HG02623 (cell line): Measurements from ENCODE around the gene STX1A.
A peak's percentile ranks its signal among the peaks of the same experiment; 100 is the strongest.
"Not testable (repeated sequence)": the region's sequence is repeated elsewhere in the genome, so short reads cannot be mapped to it uniquely, and the experiment has no call there.

Source experiments
- ATAC-seq: cut with Tn5 transposase; IDR thresholded peaks from one replicate; pipeline ENCODE4 v1.9.1; 2021; ENCODE audit warnings: moderate library complexity; ENCODE audit not compliant: unreplicated experiment

STX1A gene

GRCh38 chr7:73736885-73737284, 17.4 kb upstream of the STX1A start:
- ATAC-seq: no peak

GRCh38 chr7:73735528-73735905, 16.0 kb upstream of the STX1A start:
- no peak for ATAC-seq

- peak; percentile 31 for ATAC-seq
Observed at GRCh38 chr7:73734619-73735527, 15.4 kb upstream of the STX1A start.

GRCh38 chr7:73732397-73732796, 12.9 kb upstream of the STX1A start:
- no peak for ATAC-seq

GRCh38 chr7:73730485-73730884, 11.0 kb upstream of the STX1A start:
- no peak for ATAC-seq

GRCh38 chr7:73728551-73728950, 9.1 kb upstream of the STX1A start:
- ATAC-seq: no peak

- ATAC-seq: no peak
Observed at GRCh38 chr7:73727952-73728351, 8.5 kb upstream of the STX1A start.

- no peak for ATAC-seq
Observed at GRCh38 chr7:73726083-73726466, 6.6 kb upstream of the STX1A start.

- no peak for ATAC-seq
Observed at GRCh38 chr7:73723813-73724212, 4.3 kb upstream of the STX1A start.

GRCh38 chr7:73722785-73723184, 3.3 kb upstream of the STX1A start:
- ATAC-seq: no peak

GRCh38 chr7:73722182-73722581, 2.7 kb upstream of the STX1A start:
- not testable (repeated sequence) for ATAC-seq

- no peak for ATAC-seq
Observed at GRCh38 chr7:73721377-73721817, 1.9 kb upstream of the STX1A start.

GRCh38 chr7:73720443-73720842, 974 bp upstream of the STX1A start:
- not testable (repeated sequence) for ATAC-seq

GRCh38 chr7:73719806-73720169, 319 bp upstream of the STX1A start:
- no peak for ATAC-seq

- ATAC-seq: no peak
Observed at GRCh38 chr7:73718438-73718881, 1.0 kb downstream of the STX1A start.

- ATAC-seq: no peak
Observed at GRCh38 chr7:73717991-73718405, 1.5 kb downstream of the STX1A start.

GRCh38 chr7:73717025-73717807, 2.3 kb downstream of the STX1A start:
- ATAC-seq: no peak

- no peak for ATAC-seq
Observed at GRCh38 chr7:73716318-73716890, 3.1 kb downstream of the STX1A start.

- ATAC-seq: no peak
Observed at GRCh38 chr7:73715648-73716317, 3.7 kb downstream of the STX1A start.

GRCh38 chr7:73713319-73713718, 6.2 kb downstream of the STX1A start:
- not testable (repeated sequence) for ATAC-seq

- no peak for ATAC-seq
Observed at GRCh38 chr7:73712773-73713172, 6.7 kb downstream of the STX1A start.
